T-helper 1 cell (primary cell): ENCODE data around the gene AGAP1.
"Not testable (repeated sequence)": the region's sequence is repeated elsewhere in the genome, so short reads cannot be mapped to it uniquely, and the experiment has no call there.

ENCODE experiments used
- DNase-seq, 5 donors: peaks; one replicate each; pipeline ENCODE4 v3.0.0-alpha.2; 2012 to 2020

Gene AGAP1

DNA sequence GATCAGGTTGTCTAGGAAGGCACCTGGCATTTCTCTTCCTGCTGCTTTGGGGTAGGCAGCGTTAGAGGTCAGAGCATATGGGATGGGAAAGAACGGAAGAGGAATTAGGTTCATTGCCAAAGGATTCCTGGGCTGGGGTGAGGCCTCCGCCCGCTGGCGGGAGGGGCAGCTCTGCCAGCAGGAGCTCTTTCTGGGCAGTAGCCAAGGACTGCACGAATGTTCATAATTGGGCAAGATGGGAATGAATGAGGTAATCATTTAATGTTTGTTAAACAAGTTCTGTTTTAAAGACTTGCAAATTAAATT lies 253.9 kb downstream of the AGAP1 start:
- DNase-seq, result no peak

DNA sequence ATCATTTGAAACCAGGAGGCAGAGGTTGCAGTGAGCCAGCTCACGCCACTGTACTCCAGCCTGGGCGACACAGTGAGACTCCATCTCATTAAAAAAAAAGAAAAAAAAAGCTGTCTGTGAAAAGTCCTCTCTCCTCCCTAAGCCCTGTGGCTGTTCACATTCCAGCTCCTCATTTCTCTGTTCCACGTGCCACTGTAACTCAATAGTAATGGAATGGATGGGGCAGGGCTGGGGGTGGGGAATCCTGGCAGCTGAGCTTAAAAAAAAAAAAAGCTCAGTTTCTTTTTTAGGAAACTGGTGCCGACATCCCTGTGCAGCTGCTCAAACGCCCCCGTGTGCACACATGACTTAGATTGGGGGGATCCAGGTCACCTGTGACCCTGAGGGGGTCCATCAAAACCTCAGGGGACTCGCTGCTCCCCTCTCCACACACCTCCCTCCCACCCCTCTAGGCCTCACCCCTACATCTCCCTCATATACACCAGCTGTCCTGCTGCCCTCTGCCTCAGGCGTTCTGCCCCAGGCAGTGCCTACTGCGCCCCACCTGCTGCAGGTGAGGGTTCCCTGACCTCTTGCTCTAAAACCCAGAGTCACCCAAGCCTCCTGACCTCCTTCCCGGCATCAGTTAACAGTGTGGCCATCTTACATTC lies 255.4 kb downstream of the AGAP1 start:
- DNase-seq, result no peak

- no peak for DNase-seq
Measured at GRCh38 chr2:235749771-235750160, 255.9 kb downstream of the AGAP1 start.

DNA sequence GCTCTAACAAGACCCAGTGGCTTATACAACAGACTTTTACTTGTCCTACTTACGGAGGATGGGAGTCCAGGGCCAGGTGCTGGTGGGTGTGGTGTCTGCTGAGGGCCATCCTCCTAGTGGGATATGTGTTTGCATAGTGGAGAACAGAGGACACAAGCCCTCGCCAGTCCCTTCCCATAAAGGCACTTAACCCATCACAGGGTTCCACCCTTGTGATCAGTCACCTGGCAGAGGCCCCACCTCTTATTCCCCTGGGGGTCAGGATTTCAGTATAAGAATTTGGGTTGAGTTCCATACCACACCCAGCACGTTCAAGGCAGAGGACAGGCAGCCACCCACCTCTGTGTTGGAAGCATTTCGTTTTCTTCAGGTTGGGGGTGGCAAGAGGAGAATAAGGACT lies 259.0 kb downstream of the AGAP1 start:
- no peak for DNase-seq

GRCh38 chr2:235754357-235755207 lies 260.7 kb downstream of the AGAP1 start:
- no peak for DNase-seq

- no peak for DNase-seq
Measured at GRCh38 chr2:235756491-235756890, 262.6 kb downstream of the AGAP1 start.

DNA sequence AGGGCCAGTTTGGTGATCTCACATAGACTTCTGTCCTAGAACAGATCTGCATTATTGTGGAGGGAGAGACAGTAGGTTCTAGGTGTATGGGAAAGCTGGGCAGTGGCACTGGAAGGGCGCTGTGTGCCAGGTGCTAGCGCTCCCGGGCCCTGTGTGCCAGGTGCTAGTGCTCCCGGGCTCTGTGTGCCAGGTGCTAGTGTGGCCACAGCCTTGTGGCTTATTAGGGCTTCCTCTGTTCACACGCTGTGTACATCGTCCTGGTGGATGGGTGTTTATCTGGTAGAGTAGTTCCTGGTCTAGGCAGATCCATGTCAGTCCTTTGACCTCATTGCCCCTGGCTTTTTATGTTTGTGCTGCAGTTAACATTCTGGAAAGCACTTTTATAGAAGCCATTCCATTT lies 263.4 kb downstream of the AGAP1 start:
- no peak for DNase-seq

DNA sequence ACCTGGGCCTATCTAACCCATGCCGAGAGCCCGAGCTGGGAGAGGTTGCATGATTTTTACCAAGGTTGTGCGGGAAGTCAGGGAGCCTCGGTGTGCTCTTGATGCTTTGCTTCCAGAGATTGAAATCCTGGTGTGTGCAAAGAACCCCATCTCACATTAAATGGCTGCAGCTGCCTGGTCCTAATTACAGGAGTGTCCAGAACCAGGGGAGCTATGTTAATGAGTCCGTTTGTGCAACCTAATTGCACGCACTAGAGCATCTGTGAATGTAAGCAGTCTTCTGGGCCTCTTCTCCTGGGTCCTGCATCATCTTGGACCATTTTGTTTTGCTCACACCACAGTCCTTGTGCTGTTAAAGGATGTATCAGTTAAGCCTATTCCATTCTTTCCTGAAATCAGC lies 263.8 kb downstream of the AGAP1 start:
- DNase-seq, result no peak

- no peak for DNase-seq
Measured at GRCh38 chr2:235762832-235763598, 269.2 kb downstream of the AGAP1 start.

GRCh38 chr2:235763816-235764215 lies 270.0 kb downstream of the AGAP1 start:
- no peak for DNase-seq

DNA sequence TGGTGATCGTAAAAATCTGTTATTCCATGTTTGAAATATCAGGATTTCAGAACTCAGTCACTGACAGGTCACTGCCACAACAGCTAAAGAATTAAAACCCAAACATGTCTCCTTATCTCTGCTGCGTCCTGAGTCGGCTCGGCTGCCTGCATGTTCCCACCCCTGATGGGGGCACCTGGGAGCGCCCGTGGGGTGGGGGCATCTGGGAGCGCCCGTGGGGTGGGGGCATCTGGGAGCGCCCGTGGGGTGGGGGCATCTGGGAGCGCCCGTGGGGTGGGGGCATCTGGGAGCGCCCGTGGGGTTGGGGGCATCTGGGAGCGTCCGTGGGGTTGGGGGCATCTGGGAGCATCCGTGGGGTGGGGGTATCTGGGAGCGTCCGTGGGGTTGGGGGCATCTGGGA lies 270.6 kb downstream of the AGAP1 start:
- DNase-seq, result not testable (repeated sequence)

GRCh38 chr2:235765181-235765820 lies 271.5 kb downstream of the AGAP1 start:
- DNase-seq, result no peak

DNA sequence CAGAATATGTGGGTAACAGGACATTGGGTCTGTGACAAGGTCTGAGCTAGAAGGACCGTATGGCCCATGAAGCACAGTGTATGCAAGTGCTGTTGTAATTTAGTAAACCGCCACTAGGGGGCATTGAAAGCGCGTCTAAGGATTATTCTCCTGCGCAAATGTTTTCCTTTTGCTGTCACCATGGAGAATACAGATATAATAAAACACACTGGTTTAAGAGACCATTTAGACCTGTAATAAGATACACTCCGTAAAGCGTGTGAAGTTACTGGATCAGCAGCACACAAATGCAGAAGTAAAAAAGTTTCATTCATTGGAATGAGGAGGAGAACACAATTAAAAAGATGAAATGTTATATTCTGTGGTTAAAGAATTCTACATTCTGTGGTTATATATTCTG lies 272.4 kb downstream of the AGAP1 start:
- peak in 3 of 5 donors; percentile 30 to 44 (median 39) for DNase-seq

DNA sequence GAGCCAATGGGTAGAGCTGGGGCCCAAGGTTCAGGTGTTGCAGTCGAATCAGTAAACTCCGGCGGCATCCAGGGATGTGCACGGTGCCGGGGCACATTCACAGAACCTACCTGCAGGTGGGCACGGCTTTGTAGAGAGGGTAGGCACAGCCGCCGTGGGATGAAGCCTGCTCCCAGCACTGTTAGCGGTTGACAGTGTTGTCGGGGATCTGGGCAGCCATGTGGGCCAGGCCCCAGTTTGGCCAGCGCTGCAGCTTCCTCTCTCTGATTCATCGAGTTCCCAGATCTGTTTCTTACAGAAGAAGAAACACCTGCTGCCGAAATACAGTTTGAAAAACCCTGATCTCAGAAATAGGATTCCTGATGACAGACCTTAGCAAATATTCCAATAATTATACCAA lies 274.8 kb downstream of the AGAP1 start:
- DNase-seq, result no peak

DNA sequence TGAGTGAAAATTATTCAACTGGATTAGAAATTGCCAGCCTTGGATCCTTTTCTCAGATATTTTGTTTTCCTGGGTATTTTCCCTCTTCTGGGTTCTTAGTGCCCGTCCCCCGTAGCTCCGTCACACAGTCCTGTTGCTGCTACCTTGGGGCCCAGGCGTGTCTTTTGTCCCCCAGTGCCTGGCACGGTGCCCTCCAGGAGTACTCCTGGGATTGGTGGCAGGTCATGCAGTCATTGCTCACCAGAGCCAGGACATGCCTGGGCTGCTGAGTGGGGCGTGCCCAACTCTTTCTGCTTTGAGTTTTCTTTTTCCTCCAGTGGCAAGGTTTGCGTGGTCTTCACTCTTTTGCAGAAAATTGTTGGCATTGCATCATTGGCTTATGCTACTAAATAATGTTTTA lies 275.2 kb downstream of the AGAP1 start:
- no peak for DNase-seq

GRCh38 chr2:235770909-235771820 lies 277.3 kb downstream of the AGAP1 start:
- DNase-seq, result no peak

- no peak for DNase-seq
Measured at GRCh38 chr2:235773188-235773928, 279.5 kb downstream of the AGAP1 start.

GRCh38 chr2:235774153-235774870 lies 280.5 kb downstream of the AGAP1 start:
- no peak for DNase-seq

- DNase-seq, result no peak
Measured at GRCh38 chr2:235776531-235776930, 282.7 kb downstream of the AGAP1 start.

DNA sequence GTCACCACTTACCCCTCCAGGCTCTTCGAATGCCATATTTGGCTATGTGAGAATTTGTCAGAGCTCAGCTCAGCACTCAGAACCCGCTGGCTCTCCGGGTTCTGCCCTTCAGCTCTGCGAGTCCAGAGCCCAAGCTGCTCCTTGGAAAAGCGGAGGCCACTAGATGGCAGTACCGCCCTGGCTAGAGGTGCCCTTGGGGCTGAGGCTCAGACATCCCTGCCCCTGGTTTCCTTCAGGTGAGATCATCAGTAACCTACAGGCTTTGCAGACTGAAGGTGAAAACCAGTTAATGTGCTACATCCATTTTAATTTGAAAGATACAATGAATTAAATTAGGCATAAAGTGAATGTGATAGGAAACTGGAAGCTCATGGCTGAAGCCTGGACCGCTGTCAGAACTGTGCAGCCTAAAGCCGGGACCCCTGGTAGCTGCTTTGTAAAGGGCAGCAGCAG lies 285.6 kb downstream of the AGAP1 start:
- peak in 3 of 5 donors; percentile 23 to 44 (median 31) for DNase-seq

DNA sequence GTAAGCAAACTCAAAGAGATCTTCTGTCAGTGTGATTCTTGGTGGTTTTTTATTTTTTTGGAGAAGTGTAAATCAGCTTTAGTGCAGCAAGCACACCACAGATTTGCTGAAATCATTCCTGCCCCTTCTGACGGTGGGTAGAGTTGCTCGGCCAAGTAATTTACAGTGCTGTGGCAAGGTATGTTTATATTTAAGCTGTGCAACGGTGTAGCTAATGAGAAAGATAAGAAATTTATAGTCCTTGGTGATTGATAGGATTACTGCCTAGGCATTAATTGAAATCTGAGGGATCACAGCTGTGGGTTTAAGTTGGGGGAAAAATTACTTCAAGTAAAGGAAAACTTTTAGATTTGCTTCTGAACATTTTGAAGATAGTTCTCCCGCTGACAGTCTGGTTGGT lies 286.6 kb downstream of the AGAP1 start:
- DNase-seq, result no peak
